Keratinocyte (primary cell): ENCODE data around the gene CDCP2.

Experiments
- EZH2 ChIP-seq: IDR thresholded peaks from one replicate; pipeline ENCODE4 v1.6.1; 2012; ENCODE audit warnings: inconsistent platforms, mild to moderate bottlenecking, low read length, moderate library complexity
- TF ChIP-seq, protein P1 (sequence below), 3 experiments: IDR thresholded peaks in 1 of 3; conservative IDR thresholded peaks in 1 of 3; optimal IDR thresholded peaks in 1 of 3; 2 replicates in 2 of 3; 3 replicates in 1 of 3; pipeline versions ENCODE3 to v1.5.1; 2011; ENCODE audit warnings: low read length in 3 of 3, mild to moderate bottlenecking in 3 of 3, moderate library complexity in 2 of 3, control low read depth in 1 of 3, inconsistent platforms in 1 of 3; ENCODE audit not compliant: insufficient read depth in 2 of 3; ENCODE audit errors: extremely low read depth in 1 of 3

DNA sequence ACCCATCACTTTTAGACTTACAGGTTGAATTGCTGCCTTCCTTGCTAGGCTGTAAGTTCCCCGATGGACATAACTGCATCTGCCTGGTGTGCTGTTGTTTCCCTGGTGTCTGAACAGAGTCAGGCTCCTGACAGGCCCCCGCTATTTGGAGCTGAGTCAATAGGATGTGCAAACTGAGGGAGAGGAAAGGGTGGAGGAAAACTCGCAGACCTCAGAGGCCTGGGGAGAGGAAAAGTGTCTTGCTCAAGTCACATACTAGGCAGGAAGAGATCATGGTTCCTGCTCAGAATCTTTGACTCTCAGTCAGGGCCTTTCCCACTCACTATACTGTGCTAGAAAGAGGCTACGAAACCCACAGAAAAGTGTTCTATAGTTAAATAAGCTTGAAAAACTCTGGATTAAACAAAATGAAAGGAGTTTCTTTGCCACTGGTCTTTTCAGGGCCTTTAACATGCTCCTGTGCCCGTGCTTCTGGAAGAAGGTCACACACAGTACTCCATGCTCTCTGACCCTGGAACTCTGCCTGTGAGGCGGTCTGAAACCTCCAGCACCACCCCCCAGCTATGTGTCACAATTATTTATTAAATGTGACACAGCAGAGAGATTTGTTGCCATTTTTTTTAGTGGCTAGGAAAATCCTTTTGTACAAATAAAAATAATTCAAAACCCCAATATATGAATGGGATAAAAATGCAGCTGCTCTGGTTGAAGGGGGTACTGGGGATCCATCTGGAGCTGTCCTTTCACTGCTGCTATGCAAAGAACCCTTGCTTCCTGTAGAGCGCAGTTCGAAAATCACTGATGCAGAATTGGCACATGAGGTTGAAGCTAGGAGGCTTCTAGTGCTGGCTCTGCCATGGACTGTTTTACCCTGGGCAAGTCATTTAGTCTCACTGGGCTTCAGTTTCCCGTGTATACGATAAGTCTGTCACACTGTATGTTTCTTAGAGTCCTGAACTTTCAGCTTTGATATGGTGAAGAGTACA is 20.1 kb upstream of the CDCP2 start:
- TF ChIP-seq, protein P1, sequence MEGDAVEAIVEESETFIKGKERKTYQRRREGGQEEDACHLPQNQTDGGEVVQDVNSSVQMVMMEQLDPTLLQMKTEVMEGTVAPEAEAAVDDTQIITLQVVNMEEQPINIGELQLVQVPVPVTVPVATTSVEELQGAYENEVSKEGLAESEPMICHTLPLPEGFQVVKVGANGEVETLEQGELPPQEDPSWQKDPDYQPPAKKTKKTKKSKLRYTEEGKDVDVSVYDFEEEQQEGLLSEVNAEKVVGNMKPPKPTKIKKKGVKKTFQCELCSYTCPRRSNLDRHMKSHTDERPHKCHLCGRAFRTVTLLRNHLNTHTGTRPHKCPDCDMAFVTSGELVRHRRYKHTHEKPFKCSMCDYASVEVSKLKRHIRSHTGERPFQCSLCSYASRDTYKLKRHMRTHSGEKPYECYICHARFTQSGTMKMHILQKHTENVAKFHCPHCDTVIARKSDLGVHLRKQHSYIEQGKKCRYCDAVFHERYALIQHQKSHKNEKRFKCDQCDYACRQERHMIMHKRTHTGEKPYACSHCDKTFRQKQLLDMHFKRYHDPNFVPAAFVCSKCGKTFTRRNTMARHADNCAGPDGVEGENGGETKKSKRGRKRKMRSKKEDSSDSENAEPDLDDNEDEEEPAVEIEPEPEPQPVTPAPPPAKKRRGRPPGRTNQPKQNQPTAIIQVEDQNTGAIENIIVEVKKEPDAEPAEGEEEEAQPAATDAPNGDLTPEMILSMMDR (optimal IDR thresholded peaks at IDR 0.05 in 1 of 3, IDR thresholded peaks at IDR 0.05 in 1 of 3, conservative IDR thresholded peaks at IDR 0.05 in 1 of 3; ENCODE audit: extremely low read depth in 1 of 3, insufficient read depth in 2 of 3, low read length in 3 of 3) = no peak
- TF ChIP-seq EZH2 = no peak
